SK-N-SH (cell line): ENCODE data around the gene FAM200C. TPM values are rescaled to one million over a fixed set of nuclear protein-coding genes. Genes with fewer than 3 reads are reported as not detected.
A peak's percentile ranks its signal among the peaks of the same experiment; 100 is the strongest.

ENCODE experiments used
- CTCF ChIA-PET: fragments of 300-600, 350-600 bp; formaldehyde crosslinking; extraction: SDS; loops from one replicate; lab custom pipeline; 2021; lab: Yijun Ruan, JAX
- POLR2A ChIA-PET: fragments of 350-600 bp; sonication (Branson Sonifier 250); formaldehyde crosslinking; extraction: SDS; loops from one replicate; lab custom pipeline; 2020; ENCODE audit warnings: antibody characterized with exemption, inconsistent platforms; lab: Yijun Ruan, JAX
- DNase-seq: peaks from one replicate; pipeline ENCODE4 v3.0.0; 2012
- H2AFZ ChIP-seq: fragments of 200-600 bp; sonication (generic); 2 replicates; pipeline ENCODE4 v1.8.1; 2016; ENCODE audit warnings: antibody characterized with exemption, mild to moderate bottlenecking, low read depth
- H3F3A ChIP-seq: fragments of 200-600 bp; sonication (generic); replicated peaks from 2 replicates; pipeline ENCODE3; 2016; ENCODE audit warnings: antibody characterized with exemption, mild to moderate bottlenecking; ENCODE audit not compliant: insufficient read depth
- H3K27ac ChIP-seq, 2 experiments: fragments of 200-500 bp in 1 of 2; fragments of 200-600 bp in 1 of 2; sonication (Bioruptor generic) in 1 of 2; sonication (generic), shearing (Covaris generic) in 1 of 2; 2 replicates each; pipeline versions ENCODE4 v1.5.1 to v1.6.1; 2014 to 2016; ENCODE audit warnings: low read depth in 2 of 2, inconsistent platforms in 1 of 2, low read length in 1 of 2, mild to moderate bottlenecking in 1 of 2, mixed read lengths in 1 of 2
- H3K27me3 ChIP-seq: fragments of 200-600 bp; sonication (generic), shearing (Covaris generic); 2 replicates; pipeline ENCODE4 v1.6.1; 2016; ENCODE audit warnings: mixed run types; ENCODE audit not compliant: insufficient read depth
- H3K36me3 ChIP-seq, 2 experiments: fragments of 200-500 bp in 1 of 2; fragments of 200-600 bp in 1 of 2; sonication (Bioruptor generic) in 1 of 2; sonication (generic) in 1 of 2; replicated peaks in 1 of 2; 2 replicates each; pipeline versions ENCODE3 to v1.5.1; 2014 to 2016; ENCODE audit warnings: low read length in 1 of 2, mild to moderate bottlenecking in 1 of 2; ENCODE audit not compliant: insufficient read depth in 2 of 2, control insufficient read depth in 1 of 2
- H3K4me1 ChIP-seq, 2 experiments: fragments of 200-500 bp in 1 of 2; fragments of 200-600 bp in 1 of 2; sonication (Bioruptor generic) in 1 of 2; sonication (generic), shearing (Covaris generic) in 1 of 2; 2 replicates each; pipeline versions ENCODE4 v1.5.1 to v1.6.1; 2014 to 2016; ENCODE audit warnings: low read depth in 1 of 2, low read length in 1 of 2, mixed run types in 1 of 2; ENCODE audit not compliant: insufficient read depth in 2 of 2, control insufficient read depth in 1 of 2
- H3K4me2 ChIP-seq: fragments of 200-600 bp; sonication (generic), shearing (Covaris generic); 2 replicates; pipeline ENCODE4 v1.6.1; 2017; ENCODE audit warnings: mixed run types
- H3K4me3 ChIP-seq, 2 experiments: fragments of 200-500 bp in 1 of 2; fragments of 200-600 bp in 1 of 2; sonication (Bioruptor generic) in 1 of 2; sonication (generic), shearing (Covaris generic) in 1 of 2; 2 replicates each; pipeline versions ENCODE4 v1.5.1 to v1.8.1; 2014 to 2016; ENCODE audit warnings: low read depth in 2 of 2, inconsistent platforms in 1 of 2, low read length in 1 of 2, mild to moderate bottlenecking in 1 of 2, mixed read lengths in 1 of 2, moderate library complexity in 1 of 2
- H3K79me2 ChIP-seq: fragments of 200-600 bp; sonication (generic); 2 replicates; pipeline ENCODE4 v1.8.1; 2017; ENCODE audit warnings: mild to moderate bottlenecking; ENCODE audit not compliant: insufficient read depth
- H3K9ac ChIP-seq: fragments of 200-600 bp; sonication (generic); 2 replicates; pipeline ENCODE4 v1.6.1; 2017; ENCODE audit warnings: mixed run types
- H3K9me2 ChIP-seq: fragments of 200-600 bp; sonication (generic); 2 replicates; pipeline ENCODE4 v1.6.1; 2017; ENCODE audit warnings: mixed run types
- H3K9me3 ChIP-seq: fragments of 200-600 bp; sonication (generic); 2 replicates; pipeline ENCODE4 v1.6.1; 2017; ENCODE audit warnings: mixed run types, mild to moderate bottlenecking, moderate library complexity
- H4K20me1 ChIP-seq: fragments of 200-600 bp; sonication (generic); 2 replicates; pipeline ENCODE4 v1.6.1; 2017; ENCODE audit warnings: mild to moderate bottlenecking, mixed run types; ENCODE audit not compliant: insufficient read depth
- CTCF ChIP-seq: fragments of 200-600 bp; sonication (generic); IDR thresholded peaks from 2 replicates; pipeline ENCODE4 v1.6.1; 2017; ENCODE audit warnings: antibody characterized with exemption, mild to moderate bottlenecking, moderate library complexity
- EP300 ChIP-seq, 2 experiments: IDR thresholded peaks; 2 replicates each; pipeline versions ENCODE4 v1.4.0 to v1.6.1; 2012; ENCODE audit warnings: borderline replicate concordance in 1 of 2, low read depth in 1 of 2, low read length in 1 of 2
- FOSL2 ChIP-seq: IDR thresholded peaks from 2 replicates; pipeline ENCODE4 v1.4.0; 2012; ENCODE audit warnings: low read depth, mild to moderate bottlenecking, moderate library complexity, borderline replicate concordance
- FOXJ3 ChIP-seq: sonication (generic); formaldehyde crosslinking; IDR thresholded peaks from 2 replicates; pipeline ENCODE4 v1.5.1; 2020; ENCODE audit warnings: mild to moderate bottlenecking, missing genetic modification reagents
- FOXM1 ChIP-seq: IDR thresholded peaks from 2 replicates; pipeline ENCODE4 v1.4.0; 2012; ENCODE audit warnings: low read depth, mild to moderate bottlenecking
- GATA2 ChIP-seq: sonication (generic); formaldehyde crosslinking; IDR thresholded peaks from 2 replicates; pipeline ENCODE4 v1.5.0; 2020; ENCODE audit warnings: mild to moderate bottlenecking, missing genetic modification reagents
- MEF2A ChIP-seq: IDR thresholded peaks from 2 replicates; pipeline ENCODE4 v1.4.0; 2012; ENCODE audit warnings: low read depth, borderline replicate concordance
- MXI1 ChIP-seq: IDR thresholded peaks from 2 replicates; pipeline ENCODE4 v1.6.1; 2012; ENCODE audit warnings: mild to moderate bottlenecking, low read depth, low read length, improper control_type of control experiment
- NFIC ChIP-seq: IDR thresholded peaks from 2 replicates; pipeline ENCODE4 v1.4.0; 2012; ENCODE audit warnings: borderline replicate concordance
- NRF1 ChIP-seq: IDR thresholded peaks from 2 replicates; pipeline ENCODE4 v1.6.1; 2012; ENCODE audit warnings: low read depth, mild to moderate bottlenecking, low read length
- POLR2AphosphoS5 ChIP-seq: IDR thresholded peaks from 2 replicates; pipeline ENCODE4 v1.6.1; 2012; ENCODE audit warnings: low read depth, low read length
- RAD21 ChIP-seq: IDR thresholded peaks from 2 replicates; pipeline ENCODE4 v1.6.1; 2012; ENCODE audit warnings: mild to moderate bottlenecking, low read length
- RCOR1 ChIP-seq: fragments of 150-350 bp; IDR thresholded peaks from 2 replicates; pipeline ENCODE4 v1.6.1; 2017; ENCODE audit warnings: antibody characterized with exemption, low read length
- RFX5 ChIP-seq: IDR thresholded peaks from 2 replicates; pipeline ENCODE4 v1.6.1; 2012; ENCODE audit warnings: mild to moderate bottlenecking, improper control_type of control experiment, low read length
- TAF1 ChIP-seq: IDR thresholded peaks from 2 replicates; pipeline ENCODE4 v1.6.1; 2012; ENCODE audit warnings: low read depth, mild to moderate bottlenecking, low read length, moderate library complexity, borderline replicate concordance
- TCF12 ChIP-seq: IDR thresholded peaks from 2 replicates; pipeline ENCODE4 v1.4.0; 2012
- USF1 ChIP-seq: IDR thresholded peaks from 2 replicates; pipeline ENCODE4 v1.4.0; 2012; ENCODE audit warnings: low read depth, borderline replicate concordance
- WGBS: methylation state at CpG from one replicate; pipeline ENCODE4 v1.1.6; 2017; ENCODE audit warnings: low lambda C conversion rate; 5-methylcytosine and 5-hydroxymethylcytosine counted together
- polyA plus RNA-seq, 3 experiments: library from polyadenylated mRNA; depleted of rRNA; stranded (reverse); fragments of >200 nt; gene quantifications; 2 replicates each; pipeline ENCODE4 v1.2.3, GENCODE V29; 2012
- TF ChIP-seq, protein P1 (sequence below): IDR thresholded peaks from 2 replicates; pipeline ENCODE4 v1.4.0; 2012; ENCODE audit warnings: low read depth

The FAM200C gene
- polyA plus RNA-seq, 1 of the 3 experiments (the other 2 are of a cell fraction) = 1.5 TPM

- H3K27ac ChIP-seq = peak overlapping the region; percentile 91
- TF ChIP-seq RAD21 = no peak
- TF ChIP-seq RCOR1 = no peak
- no peak for TF ChIP-seq TCF12
- no peak for TF ChIP-seq TAF1
- TF ChIP-seq NRF1 = no peak
- TF ChIP-seq, protein P1, sequence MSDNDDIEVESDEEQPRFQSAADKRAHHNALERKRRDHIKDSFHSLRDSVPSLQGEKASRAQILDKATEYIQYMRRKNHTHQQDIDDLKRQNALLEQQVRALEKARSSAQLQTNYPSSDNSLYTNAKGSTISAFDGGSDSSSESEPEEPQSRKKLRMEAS = no peak
- TF ChIP-seq POLR2AphosphoS5 = no peak
- no peak for TF ChIP-seq NFIC
- no peak for TF ChIP-seq FOSL2
- TF ChIP-seq RFX5 = no peak
- no peak for TF ChIP-seq MEF2A
- TF ChIP-seq FOXJ3 (CRISPR knock-in tag) = no peak
- TF ChIP-seq EP300 (IDR thresholded peaks at IDR 0.05; ENCODE audit: borderline replicate concordance in 1 of 2, low read depth in 1 of 2, low read length in 1 of 2) = no peak
- no peak for TF ChIP-seq MXI1
- no peak for TF ChIP-seq FOXM1
- no peak for TF ChIP-seq CTCF
- TF ChIP-seq USF1 = no peak
- no peak for TF ChIP-seq GATA2 (CRISPR knock-in tag)
- TF ChIP-seq, all 33 proteins: peak for 0
- CTCF ChIA-PET = interaction anchor here (0.6 to 13.8 kb wide), 6 partner anchors 8 to 592 kb away, joined by 3 to 177 read pairs (median 4); no protein-coding TSS in a partner anchor
- peak overlapping the region; percentile 81 for H2AFZ ChIP-seq
- H3K79me2 ChIP-seq = peaks cover 70% of the 10 kb centered on the region
- peak overlapping the region; percentile 90 for H3K9ac ChIP-seq
- WGBS = 45% methylated on average over 11 of the region's 11 CpGs
- POLR2A ChIA-PET = interaction anchor here (0.6 to 1.5 kb wide), 3 partner anchors 14 to 452 kb away, joined by 4 read pairs; no protein-coding TSS in a partner anchor
- peak overlapping the region; percentile 76 to 100 for H3K4me3 ChIP-seq
- DNase-seq = no peak
- H3K4me2 ChIP-seq = peak overlapping the region; percentile 58
- H3K36me3 ChIP-seq = peaks cover under 1 to 19% of the 10 kb centered on the region in 2 experiments
- H3F3A ChIP-seq = peaks cover 12% of the 10 kb centered on the region
- no peaks in the 10 kb centered on the region for H3K9me3 ChIP-seq
- H4K20me1 ChIP-seq = no peaks in the 10 kb centered on the region
- no peaks in the 10 kb centered on the region for H3K9me2 ChIP-seq
- H3K4me1 ChIP-seq = peaks cover 10 to 25% of the 10 kb centered on the region in 2 experiments; a peak in 3 of 4 replicates
- no peaks in the 10 kb centered on the region for H3K27me3 ChIP-seq
Observed at GRCh38 chr5:160419458-160420330, 19.8 kb upstream of the FAM200C start.
